ENCODE data around the gene RELL1. TPM values are rescaled to one million over a fixed set of nuclear protein-coding genes. Genes with fewer than 3 reads are reported as not detected.

Gene RELL1
- total and polyA plus RNA-seq, 12 donors = 2.3 to 39.9 (median 26.7) TPM

- peaks cover 5 to 82% (median 51%) of the 10 kb centered on the region in 9 donors for H3K4me1 ChIP-seq
- TF ChIP-seq CTCF (IDR thresholded peaks at IDR 0.05) = no peak
- intact Hi-C loops (cut with DNase I) = no loop called here
- no peak for DNase-seq
- H3K9me3 ChIP-seq = no peaks in the 10 kb centered on the region
- ATAC-seq = no peak
- no peaks in the 10 kb centered on the region for H3K27me3 ChIP-seq
- H3K36me3 ChIP-seq = peaks cover 0 to 4% (median 0%) of the 10 kb centered on the region in 9 donors
- WGBS, 2 donors = 94 to 96% methylated on average over 2 of the region's 2 CpGs
- no peak overlapping the region for H3K4me3 ChIP-seq
- peak overlapping the region in 2 of 10 donors; percentile 45 to 51 for H3K27ac ChIP-seq
Measured at GRCh38 chr4:37679301-37679700, 6.9 kb downstream of the RELL1 start.

GRCh38 chr4:37678624-37679023, 7.6 kb downstream of the RELL1 start:
- intact Hi-C loops (cut with DNase I) = no loop called here
- WGBS, 2 donors = 56 to 66% methylated on average over 3 of the region's 3 CpGs
- no peaks in the 10 kb centered on the region for H3K9me3 ChIP-seq
- peak overlapping the region in 4 of 10 donors; percentile 19 to 51 (median 36) for H3K27ac ChIP-seq
- H3K27me3 ChIP-seq = no peaks in the 10 kb centered on the region
- ATAC-seq (peak in 1 of 8 donors; percentile 30), DNase-seq (no peak)
- H3K36me3 ChIP-seq = peaks cover 0 to 4% (median 0%) of the 10 kb centered on the region in 9 donors
- peaks cover 6 to 82% (median 53%) of the 10 kb centered on the region in 9 donors for H3K4me1 ChIP-seq
- TF ChIP-seq CTCF (IDR thresholded peaks at IDR 0.05) = no peak
- H3K4me3 ChIP-seq = no peak overlapping the region

- peak in 1 of 8 donors; percentile 41 for ATAC-seq
Measured at GRCh38 chr4:37675587-37676290, 10.4 kb downstream of the RELL1 start.

GRCh38 chr4:37674439-37674838, 11.7 kb downstream of the RELL1 start:
- H3K9me3 ChIP-seq = no peaks in the 10 kb centered on the region
- no peak for TF ChIP-seq CTCF (IDR thresholded peaks at IDR 0.05)
- H3K27me3 ChIP-seq = no peaks in the 10 kb centered on the region
- ATAC-seq (no peak), DNase-seq (no peak)
- H3K36me3 ChIP-seq = no peaks in the 10 kb centered on the region
- H3K4me1 ChIP-seq = peaks cover 6 to 90% (median 52%) of the 10 kb centered on the region in 9 donors
- peak overlapping the region in 2 of 10 donors; percentile 21 to 61 for H3K27ac ChIP-seq
- intact Hi-C loops (cut with DNase I) = loop anchor here in 1 of 10 donors (5.0 kb wide), 1 partner anchor 67 kb away; no protein-coding TSS in a partner anchor
- WGBS, 2 donors = 47 to 48% methylated on average over 5 of the region's 5 CpGs
- no peak overlapping the region for H3K4me3 ChIP-seq

More at GRCh38 chr4:37675587-37676290, 10.4 kb downstream of the RELL1 start:
- intact Hi-C loops (cut with DNase I) = no loop called here
- 67 to 78% methylated on average over 1 of the region's 1 CpG for WGBS, 2 donors
- no peaks in the 10 kb centered on the region for H3K27me3 ChIP-seq
- no peaks in the 10 kb centered on the region for H3K9me3 ChIP-seq
- peaks cover 6 to 86% (median 52%) of the 10 kb centered on the region in 9 donors for H3K4me1 ChIP-seq
- TF ChIP-seq CTCF (IDR thresholded peaks at IDR 0.05) = no peak
- H3K4me3 ChIP-seq = no peak overlapping the region
- peak overlapping the region in 2 of 10 donors; percentile 11 to 34 for H3K27ac ChIP-seq
- H3K36me3 ChIP-seq = peaks cover 0 to 4% (median 0%) of the 10 kb centered on the region in 9 donors
- no peak for DNase-seq
